GM10266 (cell line): ENCODE results near the gene VEZF1.

Experiments
- DNase-seq: peaks from one replicate; pipeline ENCODE4 v3.0.0; 2012; ENCODE audit errors: extremely low spot score
- TF ChIP-seq, protein P1 (sequence below): IDR thresholded peaks from 2 replicates; pipeline ENCODE4 v1.5.1; 2012; ENCODE audit warnings: mild to moderate bottlenecking, low read depth; ENCODE audit not compliant: control insufficient read depth, insufficient read depth; ENCODE audit errors: missing control alignments

VEZF1 gene

DNA sequence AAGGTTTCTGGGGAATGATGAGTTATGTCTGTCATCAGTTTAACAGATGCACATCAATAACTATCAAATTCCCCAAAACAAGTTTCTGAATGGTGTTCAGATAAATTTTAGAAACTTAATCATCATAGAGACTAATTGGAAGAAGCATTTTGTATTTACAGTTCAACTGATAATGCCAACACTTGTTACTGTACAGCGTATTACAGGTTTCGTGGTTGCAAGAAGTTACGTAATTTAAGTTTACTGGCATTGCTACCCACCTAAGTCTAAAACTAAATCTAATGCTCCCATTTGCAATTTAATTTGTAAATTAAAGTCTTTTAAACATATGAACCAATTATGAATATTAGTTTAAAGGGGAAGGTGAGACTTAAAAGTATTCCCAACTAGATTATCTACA, 16.0 kb upstream of the VEZF1 start:
- no peak for DNase-seq
- TF ChIP-seq, protein P1, sequence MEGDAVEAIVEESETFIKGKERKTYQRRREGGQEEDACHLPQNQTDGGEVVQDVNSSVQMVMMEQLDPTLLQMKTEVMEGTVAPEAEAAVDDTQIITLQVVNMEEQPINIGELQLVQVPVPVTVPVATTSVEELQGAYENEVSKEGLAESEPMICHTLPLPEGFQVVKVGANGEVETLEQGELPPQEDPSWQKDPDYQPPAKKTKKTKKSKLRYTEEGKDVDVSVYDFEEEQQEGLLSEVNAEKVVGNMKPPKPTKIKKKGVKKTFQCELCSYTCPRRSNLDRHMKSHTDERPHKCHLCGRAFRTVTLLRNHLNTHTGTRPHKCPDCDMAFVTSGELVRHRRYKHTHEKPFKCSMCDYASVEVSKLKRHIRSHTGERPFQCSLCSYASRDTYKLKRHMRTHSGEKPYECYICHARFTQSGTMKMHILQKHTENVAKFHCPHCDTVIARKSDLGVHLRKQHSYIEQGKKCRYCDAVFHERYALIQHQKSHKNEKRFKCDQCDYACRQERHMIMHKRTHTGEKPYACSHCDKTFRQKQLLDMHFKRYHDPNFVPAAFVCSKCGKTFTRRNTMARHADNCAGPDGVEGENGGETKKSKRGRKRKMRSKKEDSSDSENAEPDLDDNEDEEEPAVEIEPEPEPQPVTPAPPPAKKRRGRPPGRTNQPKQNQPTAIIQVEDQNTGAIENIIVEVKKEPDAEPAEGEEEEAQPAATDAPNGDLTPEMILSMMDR = no peak

DNA sequence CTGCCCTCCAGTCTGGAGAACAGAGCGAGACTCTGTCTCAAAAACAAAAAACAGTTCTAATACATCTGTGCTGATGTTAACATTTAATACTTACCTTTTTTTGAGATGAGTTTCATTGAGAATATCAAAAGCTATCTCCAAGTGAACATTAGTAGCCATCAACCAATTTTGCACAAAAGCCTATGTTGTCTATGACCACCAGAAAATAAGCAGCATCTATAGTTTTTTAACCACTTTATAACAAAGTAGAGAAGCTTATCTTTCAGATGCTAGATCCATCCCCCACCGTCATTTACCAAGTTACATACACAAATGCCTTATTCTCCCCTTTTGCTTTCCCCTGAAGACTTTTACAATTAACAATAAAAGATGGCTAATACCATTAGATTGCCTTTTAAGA, 14.9 kb upstream of the VEZF1 start:
- DNase-seq = no peak
- TF ChIP-seq, protein P1 = no peak

DNA sequence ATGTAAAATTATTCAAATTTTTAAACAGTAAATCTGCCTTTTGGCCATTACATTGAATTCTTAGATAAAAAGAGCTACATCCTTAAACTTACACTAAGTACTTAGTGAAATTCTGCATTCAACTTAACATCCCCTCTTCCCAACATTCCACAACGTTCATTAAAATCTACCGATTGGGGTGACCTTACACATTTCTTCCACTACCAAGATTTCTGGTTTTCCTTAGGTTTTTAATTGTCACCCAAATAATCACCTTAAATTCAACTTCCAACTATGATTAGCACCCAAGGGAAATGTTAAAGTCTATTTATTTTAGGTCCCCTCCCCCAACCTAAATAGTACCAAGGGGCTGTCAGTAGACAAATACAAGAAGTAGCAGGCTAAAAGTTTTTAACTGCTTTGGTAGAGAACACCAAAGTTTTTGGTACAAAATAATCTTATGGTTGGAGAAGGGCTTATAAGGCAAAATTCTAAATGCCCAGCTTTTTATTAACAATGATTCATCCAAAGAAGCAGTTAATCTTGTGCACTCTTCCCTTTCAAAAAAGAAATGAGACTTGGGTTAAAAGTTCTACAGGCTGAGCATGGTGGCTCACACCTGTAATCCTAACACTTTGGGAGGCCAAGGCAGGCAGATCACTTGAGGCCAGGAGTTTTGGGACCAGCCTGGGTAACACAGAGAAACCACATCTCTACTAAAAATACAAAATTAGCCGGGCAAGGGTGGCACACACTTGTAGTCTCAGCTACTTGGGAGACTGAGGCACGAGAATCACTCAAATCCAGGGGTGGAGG, 14.3 kb upstream of the VEZF1 start:
- TF ChIP-seq, protein P1 = no peak
- no peak for DNase-seq

DNA sequence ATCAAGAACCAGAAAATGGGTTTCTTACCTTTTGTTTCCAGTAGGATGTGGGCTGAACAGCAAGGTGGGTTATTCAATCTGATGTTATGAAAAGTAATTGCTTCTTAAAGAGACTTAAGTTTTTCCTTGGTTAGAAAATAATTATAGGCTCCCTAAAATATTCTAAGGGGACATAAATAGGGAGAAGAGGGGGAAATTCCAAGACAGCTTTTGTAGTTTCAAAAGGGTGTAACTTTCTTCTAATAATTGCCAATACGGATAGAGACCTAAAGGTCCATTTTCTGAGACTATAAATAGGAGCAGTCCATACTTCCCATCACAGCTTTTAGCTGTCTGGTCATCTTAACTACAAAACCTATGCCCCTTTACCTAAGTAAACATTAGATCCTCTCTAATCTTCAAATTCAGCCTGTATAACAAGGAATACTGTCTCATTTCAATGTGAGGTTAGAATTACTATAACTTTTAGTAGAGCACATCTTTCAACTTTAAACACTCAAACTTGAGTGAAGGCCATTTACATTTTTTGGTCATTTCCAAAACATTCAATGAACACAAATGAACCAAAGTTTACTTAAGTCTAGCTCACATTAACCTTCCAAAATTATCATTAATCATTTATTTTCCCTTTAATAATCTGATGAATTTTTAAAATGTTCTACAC, 13.5 kb upstream of the VEZF1 start:
- DNase-seq = no peak
- TF ChIP-seq, protein P1 = no peak

DNA sequence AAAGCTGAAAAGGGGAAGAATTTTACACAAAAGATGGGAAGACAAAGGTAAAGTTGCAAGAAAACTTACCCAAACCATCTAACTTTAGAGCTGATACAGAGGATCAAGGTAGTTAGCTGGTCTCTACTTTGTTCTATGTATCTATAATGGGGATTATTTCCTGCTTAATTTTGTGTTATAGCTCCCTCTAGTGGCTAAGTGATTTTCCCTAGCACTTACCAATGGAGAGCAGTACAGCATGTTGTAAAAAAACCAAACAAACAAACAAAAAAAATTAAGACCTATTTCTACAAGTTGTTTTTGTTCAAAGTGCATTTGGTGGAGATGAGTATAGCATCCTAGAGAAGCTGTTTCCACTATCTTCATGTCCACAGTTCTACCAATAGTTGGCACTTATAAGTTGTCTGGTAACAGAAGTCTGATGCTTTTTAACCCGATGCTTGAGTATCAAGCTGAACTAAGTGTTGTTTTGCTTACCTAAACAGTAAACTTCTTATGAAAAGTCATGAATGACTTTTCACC, 11.5 kb upstream of the VEZF1 start:
- no peak for DNase-seq

DNA sequence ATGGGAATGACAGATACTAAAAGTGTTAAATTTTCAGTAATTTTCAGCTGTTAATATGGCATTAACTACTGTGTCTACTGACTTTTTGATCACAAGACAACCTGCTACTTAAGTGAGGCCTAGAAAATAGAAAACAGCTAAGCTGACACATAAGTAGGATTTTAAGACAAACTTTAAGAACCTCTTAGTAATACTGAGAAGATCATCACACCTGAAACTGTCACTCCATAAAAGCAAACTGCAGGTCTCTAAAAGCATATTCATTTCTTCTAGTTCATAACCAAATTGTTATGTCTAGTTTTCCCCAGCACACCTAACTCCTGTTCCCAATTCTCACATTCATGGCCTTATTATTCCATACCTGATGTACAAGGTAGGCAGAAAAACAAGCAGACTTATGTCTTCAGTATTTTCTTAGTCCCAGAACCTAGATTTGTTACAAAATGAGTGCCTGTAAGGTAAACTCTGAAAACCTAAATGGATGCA, 11.0 kb upstream of the VEZF1 start:
- DNase-seq = no peak
- TF ChIP-seq, protein P1 = no peak

More for the DNA sequence above, 11.5 kb upstream of the VEZF1 start:
- TF ChIP-seq, protein P1 = peak; percentile 78
